Gastroesophageal sphincter (tissue), 3 donors: ENCODE results near the gene SELENOI.

Experiments used
- EP300 ChIP-seq: sonication (generic); formaldehyde crosslinking; IDR thresholded peaks from one replicate; pipeline ENCODE4 v1.6.1; 2017; ENCODE audit warnings: antibody characterized with exemption, mild to moderate bottlenecking
- POLR2A ChIP-seq, 2 donors: fragments of 450-650 bp; IDR thresholded peaks; one replicate each; pipeline ENCODE4 v1.6.1; 2017; ENCODE audit warnings: antibody characterized with exemption in 2 of 2, mild to moderate bottlenecking in 2 of 2, moderate library complexity in 1 of 2
- TF ChIP-seq, protein P1 (sequence below), 4 experiments: fragments of 200-600 bp in 2 of 4; fragments of 450-650 bp in 2 of 4; sonication (generic) in 1 of 4; IDR thresholded peaks; one replicate each; pipeline ENCODE4 v1.5.1; 2017 to 2019; ENCODE audit warnings: antibody characterized with exemption in 4 of 4, mild to moderate bottlenecking in 2 of 4, moderate library complexity in 2 of 4

DNA sequence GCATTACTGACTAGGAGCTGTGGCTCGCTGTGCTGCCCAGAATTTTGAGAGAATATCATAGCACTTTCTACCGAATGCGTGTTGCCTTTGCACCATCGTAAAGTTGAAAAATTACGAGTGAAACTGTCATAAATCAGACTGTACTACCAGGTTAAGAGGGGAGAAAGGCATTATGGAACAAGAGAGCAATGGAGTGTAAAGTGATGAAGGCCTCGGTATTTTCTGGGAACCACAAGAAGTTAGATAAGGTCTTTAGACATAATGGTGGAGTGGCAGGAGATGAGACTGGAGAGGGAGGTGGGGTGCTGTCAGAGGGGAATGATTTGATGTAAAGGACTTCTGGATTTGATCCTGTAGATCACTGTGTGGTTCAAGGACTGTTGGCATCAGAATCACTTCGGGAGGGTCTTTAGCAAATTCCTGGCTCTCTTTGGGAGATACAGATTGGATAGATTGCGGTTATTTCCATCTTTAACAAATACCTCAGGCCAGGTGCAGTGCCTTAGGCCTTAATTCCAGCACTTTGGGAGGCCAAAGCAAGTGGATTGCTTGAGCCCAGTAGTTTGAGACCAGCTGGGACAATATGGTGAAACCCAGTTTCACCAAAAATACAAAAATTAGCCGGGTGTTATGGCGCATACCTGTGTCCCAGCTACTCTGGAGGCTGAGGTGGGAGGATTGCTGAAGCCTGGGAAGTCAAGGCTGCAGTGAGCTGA lies 5.6 kb downstream of the SELENOI start:
- TF ChIP-seq, protein P1, sequence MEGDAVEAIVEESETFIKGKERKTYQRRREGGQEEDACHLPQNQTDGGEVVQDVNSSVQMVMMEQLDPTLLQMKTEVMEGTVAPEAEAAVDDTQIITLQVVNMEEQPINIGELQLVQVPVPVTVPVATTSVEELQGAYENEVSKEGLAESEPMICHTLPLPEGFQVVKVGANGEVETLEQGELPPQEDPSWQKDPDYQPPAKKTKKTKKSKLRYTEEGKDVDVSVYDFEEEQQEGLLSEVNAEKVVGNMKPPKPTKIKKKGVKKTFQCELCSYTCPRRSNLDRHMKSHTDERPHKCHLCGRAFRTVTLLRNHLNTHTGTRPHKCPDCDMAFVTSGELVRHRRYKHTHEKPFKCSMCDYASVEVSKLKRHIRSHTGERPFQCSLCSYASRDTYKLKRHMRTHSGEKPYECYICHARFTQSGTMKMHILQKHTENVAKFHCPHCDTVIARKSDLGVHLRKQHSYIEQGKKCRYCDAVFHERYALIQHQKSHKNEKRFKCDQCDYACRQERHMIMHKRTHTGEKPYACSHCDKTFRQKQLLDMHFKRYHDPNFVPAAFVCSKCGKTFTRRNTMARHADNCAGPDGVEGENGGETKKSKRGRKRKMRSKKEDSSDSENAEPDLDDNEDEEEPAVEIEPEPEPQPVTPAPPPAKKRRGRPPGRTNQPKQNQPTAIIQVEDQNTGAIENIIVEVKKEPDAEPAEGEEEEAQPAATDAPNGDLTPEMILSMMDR (IDR thresholded peaks at IDR 0.05), result no peak
- no peak for TF ChIP-seq POLR2A (IDR thresholded peaks at IDR 0.05)
- no peak for TF ChIP-seq EP300
